Hypothalamus (tissue), 51 donors: ENCODE results near the gene CRAT.
A peak's percentile ranks its signal among the peaks of the same experiment; 100 is the strongest.
"Not testable (repeated sequence)": the region's sequence is repeated elsewhere in the genome, so short reads cannot be mapped to it uniquely, and the experiment has no call there.

Source experiments
- DNase-seq, 51 donors: peaks; one replicate each; lab custom pipeline; 2025; lab: John Stamatoyannopoulos, UW

CRAT gene

GRCh38 chr9:129139233-129139992 is 28.8 kb upstream of the CRAT start:
- DNase-seq, result peak in 50 of 51 donors; percentile 29 to 89 (median 69)

DNA sequence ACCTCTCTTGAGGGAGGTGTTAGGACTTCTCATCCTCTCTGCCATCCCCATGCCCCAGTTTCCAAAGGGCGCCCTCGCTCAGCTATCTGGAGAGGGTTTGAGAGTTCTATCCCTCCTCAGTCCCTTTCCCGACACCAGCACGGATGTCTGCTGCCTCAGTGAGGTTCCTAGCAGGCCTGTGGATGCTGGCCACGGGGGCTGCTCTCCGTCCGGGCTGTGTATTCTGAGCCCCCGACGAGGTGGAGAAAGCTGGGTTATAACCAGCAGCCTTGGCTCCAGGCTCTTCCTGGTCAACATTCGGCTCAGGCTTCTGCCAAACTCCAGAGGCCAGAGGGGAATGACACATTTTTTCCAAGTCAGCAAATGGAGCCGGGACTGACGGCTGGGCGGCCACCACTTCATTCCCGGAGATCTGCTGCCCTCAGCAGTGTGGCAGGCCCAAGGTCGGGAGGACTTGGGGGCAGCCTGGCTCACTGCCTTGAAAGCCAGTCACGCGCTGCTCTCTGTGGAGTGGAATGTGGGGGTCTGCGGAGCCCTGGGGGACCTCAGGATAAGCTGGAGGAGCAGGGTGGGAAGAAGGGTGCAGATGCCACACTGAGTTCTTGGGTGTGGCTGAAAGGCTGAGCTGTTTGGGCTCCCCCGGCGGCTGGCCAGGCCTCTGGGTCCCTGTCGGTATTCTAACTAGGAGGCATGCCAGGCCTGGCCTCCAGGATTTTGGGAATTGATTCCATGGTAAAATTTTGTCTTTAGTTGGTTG is 28.1 kb upstream of the CRAT start:
- DNase-seq, result peak in 7 of 51 donors; percentile 23 to 68 (median 38)

DNA sequence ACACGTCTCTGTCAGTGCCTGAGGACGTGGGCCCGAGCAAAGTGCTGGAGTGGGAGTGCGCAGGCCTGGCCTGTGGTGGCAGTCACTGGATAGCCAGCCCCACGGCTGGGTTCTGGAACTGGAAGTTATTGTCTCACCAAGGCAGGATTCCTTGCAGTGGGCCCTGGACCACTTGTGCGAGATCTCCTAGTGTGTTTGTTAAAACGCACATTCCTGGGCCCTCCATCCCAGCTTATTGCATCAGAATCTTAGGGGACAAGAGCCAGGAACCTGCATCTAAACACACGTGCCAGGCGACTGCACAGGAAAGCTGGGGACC is 27.5 kb upstream of the CRAT start:
- DNase-seq, result no peak

GRCh38 chr9:129137292-129138143 is 26.9 kb upstream of the CRAT start:
- DNase-seq, result no peak

- DNase-seq, result no peak
Observed at GRCh38 chr9:129136446-129137035, 25.9 kb upstream of the CRAT start.

- DNase-seq, result no peak
Observed at GRCh38 chr9:129135476-129135875, 24.9 kb upstream of the CRAT start.

DNA sequence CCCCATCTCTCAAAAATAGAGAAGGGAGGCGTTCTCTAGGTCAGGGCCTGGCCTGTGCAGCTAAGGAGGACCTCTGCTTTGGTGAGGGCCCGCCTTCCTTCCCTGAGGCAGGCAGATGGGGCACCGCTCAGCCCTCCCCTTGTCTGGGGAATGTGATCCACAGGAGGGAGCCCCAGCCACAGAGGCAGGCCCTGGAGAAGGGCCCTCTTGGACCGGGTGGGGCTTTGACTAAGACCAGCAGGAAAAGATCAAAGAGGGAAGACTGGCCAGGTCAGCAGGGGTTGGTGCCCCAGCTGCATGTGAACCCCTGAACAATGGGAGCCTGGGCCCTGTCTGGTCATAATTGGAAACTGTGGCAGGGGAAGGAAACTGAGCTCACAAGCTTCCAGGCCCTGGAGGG is 22.5 kb upstream of the CRAT start:
- DNase-seq, result no peak

GRCh38 chr9:129131300-129132145 is 20.9 kb upstream of the CRAT start:
- DNase-seq, result peak in 46 of 51 donors; percentile 16 to 100 (median 52)

DNA sequence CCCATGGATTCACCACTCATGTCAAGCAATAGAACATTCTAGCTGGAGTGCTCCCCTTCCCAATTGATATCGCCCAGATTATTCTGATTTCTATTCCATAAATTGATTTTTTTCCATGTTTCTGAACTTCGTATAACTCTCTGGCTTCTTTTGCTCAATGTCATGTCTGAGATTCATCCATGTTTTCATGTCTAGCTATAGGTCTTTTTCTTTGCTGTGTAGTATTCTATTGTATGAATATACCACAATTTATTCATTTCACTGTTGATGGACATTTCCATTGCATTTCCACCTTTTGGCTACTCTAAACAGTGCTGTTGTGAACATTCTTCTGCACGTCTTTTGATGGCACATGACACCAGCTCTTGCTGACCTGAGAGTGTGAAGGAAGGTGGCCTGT is 20.2 kb upstream of the CRAT start:
- no peak for DNase-seq

DNA sequence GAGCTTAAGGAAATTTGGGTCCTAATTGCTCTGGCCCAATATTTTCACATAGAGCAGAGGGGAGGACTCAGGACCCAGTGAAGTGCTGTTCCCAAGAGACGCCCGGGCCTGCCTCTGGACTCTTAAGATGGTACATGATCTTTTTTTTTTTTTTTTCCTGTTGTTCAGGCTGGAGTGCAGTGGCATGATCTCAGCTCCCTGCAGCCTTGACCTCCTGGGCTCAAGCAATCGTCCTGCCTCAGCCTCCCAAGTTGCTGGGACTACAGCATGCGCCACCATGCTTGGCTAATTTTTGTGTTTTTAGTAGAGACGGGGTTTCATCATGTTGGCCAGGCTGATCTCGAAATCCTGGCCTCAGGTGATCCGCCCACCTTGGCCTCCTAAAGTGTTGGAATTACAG is 19.7 kb upstream of the CRAT start:
- DNase-seq, result not testable (repeated sequence)

GRCh38 chr9:129128689-129129088 is 18.1 kb upstream of the CRAT start:
- no peak for DNase-seq

- peak in 17 of 51 donors; percentile 13 to 57 (median 29) for DNase-seq
Observed at GRCh38 chr9:129126749-129127618, 16.4 kb upstream of the CRAT start.

DNA sequence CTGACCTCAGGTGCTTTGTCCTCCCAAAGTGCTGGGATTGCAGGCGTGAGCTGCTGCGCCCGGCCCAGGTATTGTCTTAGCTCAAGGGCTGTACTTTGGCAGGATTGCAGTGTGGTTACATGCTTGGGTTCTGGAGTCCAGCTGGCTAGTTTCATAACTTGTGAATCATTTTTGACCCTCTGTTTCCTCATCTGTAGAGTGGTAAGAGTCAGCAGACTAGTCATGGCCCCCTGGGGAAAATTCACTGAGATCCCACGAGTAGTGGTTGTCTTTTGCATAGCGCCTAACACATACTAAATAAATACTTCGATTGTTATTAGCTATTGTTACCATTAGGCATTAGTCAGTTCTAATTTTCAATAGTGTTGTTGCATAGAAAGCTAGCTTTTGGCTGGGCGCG is 14.9 kb upstream of the CRAT start:
- no peak for DNase-seq

DNA sequence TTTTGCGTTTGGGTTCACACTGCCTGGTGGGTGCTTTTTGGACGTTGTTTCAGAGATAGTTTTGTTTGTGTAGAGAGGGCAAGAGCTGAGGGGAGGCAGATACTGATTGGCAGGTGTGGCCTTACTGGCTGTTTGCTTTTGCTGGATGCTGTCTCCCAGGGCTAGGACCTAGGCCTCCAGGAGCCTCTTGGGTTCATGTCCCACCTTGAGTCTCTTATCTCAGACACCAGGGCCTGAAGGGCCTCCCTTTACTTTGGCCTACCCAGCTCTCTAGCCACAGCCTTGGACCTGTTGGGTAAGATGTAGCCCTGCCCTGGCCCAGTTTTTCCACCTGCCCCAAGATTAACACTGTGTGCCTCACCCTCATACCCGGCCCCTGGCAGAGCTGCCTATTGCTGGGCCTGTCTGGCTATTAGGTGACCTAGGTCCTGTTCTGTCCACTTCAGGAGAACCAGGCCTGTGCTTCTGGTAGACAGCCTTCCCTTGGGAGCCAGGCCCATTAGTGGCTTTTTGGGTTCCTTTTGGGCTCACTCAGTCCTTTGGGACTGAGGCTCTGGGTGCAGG is 14.0 kb upstream of the CRAT start:
- DNase-seq, result no peak

GRCh38 chr9:129122976-129123375 is 12.4 kb upstream of the CRAT start:
- not testable (repeated sequence) for DNase-seq

DNA sequence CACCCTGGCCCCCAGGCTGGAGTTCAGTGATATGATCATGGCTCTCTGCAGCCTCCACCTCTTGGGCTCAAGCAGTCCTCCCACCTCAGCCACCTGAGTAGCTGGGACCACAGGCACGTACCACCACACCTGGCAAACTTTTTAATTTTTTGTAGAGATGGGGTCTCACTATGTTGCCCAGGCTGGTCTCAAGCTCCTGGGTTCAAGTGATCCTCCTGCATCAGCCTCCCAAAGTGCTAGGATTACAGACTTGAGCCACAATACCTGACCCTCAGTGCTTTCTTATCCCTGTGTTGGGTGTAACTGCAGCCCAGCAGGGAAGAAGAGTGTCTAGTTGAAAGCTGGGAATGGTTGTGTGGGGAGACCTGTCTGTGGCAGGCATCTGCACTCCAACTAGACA is 11.5 kb upstream of the CRAT start:
- DNase-seq, result no peak

GRCh38 chr9:129121483-129121882 is 10.9 kb upstream of the CRAT start:
- DNase-seq, result peak in 14 of 51 donors; percentile 17 to 53 (median 34)

GRCh38 chr9:129118799-129119198 is 8.2 kb upstream of the CRAT start:
- DNase-seq, result no peak
